GM21576 (cell line): ENCODE results near the gene TXNDC12.

ENCODE experiments used
- ATAC-seq: cut with Tn5 transposase; IDR thresholded peaks from one replicate; pipeline ENCODE4 v1.9.1; 2021; ENCODE audit warnings: mild to moderate bottlenecking, moderate library complexity; ENCODE audit not compliant: unreplicated experiment

TXNDC12 gene

DNA sequence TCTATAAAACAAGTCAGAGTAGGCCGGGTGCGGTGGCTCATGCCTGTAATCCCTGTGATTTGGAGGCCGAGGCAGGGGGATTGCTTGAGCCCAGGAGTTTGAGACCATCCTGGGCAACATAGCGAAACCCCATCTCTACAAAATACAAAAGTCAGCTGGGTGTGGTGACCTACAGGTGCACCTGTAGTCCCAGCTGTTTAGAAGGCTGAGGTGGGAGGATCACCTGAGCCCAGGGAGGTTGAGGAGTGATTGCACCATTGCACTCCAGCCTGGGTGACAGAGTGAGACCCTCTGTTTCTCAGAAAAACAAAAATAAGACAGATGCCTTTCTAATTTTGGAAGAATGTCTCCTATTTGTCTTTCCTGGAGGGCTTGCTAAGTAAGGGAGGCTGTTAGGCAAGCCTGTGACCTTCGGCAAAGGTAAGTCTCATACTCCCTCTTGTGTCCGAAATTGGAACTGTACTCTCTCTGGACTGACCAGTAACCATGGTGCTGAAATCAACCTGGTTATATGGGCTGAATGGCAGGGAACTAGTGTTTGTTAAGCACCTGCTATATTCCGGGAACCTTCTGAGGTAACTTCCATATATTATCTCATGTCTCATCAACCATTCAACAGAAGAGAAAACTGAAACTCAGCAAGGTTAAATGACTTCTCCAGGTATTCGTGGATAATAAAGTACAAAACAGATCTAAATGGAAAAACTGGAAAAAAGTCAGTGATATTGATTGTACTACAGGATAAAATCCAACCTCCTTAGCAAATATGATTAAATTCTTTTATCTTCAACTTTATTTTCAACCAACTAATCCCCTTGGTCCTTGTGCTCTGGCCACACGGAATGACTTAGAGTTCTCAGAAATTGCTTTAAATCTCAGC is 52.7 kb downstream of the TXNDC12 start:
- peak; percentile 56 for ATAC-seq

DNA sequence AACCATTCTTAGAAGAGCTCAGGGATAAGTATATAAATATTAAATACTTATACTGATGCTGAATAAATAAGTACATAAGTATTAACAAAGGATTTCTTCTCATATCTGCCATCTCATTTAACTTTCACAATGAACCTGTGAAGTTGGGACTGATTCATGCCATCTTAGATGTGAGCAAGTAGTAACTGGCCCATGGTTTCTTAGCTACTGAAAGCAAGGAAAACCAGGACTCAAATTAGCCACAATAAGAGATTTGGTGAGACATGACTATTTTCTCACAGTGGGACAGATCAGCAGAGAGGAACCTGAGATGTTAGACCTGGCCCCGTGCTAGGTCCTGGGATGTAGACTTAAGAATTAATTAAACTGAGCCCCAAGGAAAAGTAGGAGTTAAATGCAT is 56.3 kb downstream of the TXNDC12 start:
- no peak for ATAC-seq

DNA sequence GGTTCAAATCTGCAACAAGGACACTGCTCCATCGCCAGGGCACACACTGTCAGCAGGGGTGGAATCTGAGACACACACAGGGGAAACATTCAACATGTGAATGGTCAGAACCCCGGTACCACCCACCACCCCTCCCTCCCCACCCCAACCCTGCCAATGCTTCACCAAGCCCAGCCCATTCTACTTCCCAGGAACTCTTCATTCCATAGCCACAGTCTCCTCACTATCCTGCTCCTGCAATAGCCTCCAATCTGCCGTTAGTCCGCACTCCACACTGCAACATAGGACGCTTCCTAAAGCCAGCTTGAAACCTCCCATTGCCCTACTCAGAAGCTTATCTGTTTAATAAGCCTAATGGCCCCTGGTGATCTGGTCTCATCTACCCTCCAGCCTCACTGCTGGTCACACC is 57.0 kb downstream of the TXNDC12 start:
- ATAC-seq, result no peak

DNA sequence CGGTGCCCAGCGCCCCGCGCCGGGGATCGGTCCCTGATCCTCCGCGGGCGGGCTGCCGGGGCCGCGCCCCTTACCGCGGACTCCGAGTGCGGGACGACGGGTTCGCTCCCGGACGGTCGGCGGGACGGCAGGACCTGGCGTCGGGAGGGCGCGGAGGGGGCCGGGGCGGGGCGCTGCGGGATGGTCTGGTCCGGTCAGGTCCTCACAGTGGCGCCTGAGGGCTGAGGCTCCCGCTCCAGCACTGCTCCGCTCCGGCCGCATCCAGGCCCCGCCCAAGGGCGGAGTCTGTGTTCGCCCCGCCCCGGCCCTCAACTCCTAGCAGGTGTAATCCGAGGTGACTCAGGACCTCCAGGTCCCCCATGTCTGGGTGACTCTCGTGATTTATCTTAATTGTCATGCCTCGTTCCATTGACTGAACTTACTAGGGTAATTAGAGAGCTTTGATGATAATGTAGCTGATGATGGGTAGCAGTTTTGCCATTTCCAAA is 64.5 kb downstream of the TXNDC12 start, which contains the start of gene RAB3B:
RAB3B (minus strand) TSS at position 223 of the 488 bp plus-strand sequence. CDS start 13,583 bp downstream, outside the sequence.
- ATAC-seq, result peak; percentile 91

- ATAC-seq, result no peak
Measured at GRCh38 chr1:51989582-51990477, 65.2 kb downstream of the TXNDC12 start.

- no peak for ATAC-seq
Measured at GRCh38 chr1:51988254-51988653, 66.7 kb downstream of the TXNDC12 start.

DNA sequence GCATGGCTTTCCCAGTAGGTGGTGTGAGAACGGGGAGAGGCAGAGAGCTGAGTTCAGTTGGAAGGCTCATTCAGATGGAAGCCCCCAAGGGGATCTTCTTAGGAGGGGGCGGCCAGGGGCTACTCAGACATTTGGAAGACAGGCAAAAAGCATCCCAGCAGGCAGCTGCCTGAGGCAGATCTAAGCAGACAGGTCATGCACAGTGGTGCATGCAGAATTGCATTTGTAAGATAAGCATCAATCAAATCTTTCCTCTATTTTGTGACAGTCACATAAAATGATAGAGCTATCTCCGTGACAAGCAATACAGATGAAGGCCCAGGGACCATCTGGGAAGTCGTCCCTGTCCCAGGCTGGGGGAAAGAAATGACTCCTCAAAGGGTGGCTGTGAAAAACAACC is 68.3 kb downstream of the TXNDC12 start:
- no peak for ATAC-seq

GRCh38 chr1:51982161-51982560 is 72.8 kb downstream of the TXNDC12 start:
- no peak for ATAC-seq

GRCh38 chr1:51981555-51981954 is 73.4 kb downstream of the TXNDC12 start:
- ATAC-seq, result no peak

DNA sequence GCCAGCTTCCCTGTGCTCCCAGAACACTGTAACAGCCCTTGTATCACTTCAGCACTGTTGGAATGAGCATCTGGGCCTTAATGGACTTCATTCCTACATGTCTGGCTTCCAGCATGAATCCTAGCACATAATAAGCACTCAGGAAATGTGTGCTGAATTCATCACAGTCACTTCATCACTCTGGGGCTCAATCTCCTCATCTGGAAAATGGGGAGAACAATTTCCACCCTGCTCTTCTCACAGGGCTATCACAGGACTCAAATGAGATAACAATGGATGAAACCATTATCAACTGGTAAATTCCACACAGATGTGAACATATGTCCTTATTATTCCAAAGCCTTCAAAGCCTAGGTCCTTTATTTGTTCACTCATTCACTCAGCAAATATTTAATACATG is 76.9 kb downstream of the TXNDC12 start:
- ATAC-seq, result no peak

DNA sequence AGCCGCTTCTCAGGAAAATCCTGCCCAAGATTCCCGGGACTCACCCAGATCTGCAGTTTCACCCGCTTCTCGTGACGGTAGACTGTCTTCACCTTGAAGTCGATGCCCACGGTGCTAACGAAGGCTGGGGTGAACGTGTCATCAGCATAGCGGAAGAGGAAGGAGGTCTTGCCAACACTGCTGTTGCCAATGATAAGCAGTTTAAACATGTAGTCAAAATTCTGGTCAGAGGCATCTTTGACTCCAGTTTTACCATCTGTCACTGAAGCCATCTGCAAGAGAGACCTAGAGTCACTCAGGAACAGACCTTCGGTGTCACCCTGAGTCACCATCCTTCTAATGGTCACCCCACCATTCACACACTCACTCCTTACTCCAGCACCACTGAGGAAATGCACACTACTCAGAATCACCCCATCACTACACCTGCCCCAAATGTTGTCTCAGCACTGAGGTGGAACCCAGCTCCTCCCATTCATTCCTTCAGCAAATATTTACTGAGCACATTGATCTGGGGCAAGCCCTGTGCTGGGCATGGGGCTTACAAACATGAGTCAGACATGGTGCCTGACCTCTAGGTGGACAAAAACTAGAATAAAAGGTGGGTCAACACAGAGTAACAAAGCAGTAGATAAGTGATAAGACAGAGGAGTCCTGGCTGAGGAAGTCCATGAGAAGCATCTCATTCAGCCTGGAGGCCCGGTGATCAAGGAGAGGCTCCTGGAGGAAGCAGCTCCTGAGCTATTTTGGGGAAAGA is 78.0 kb downstream of the TXNDC12 start:
- no peak for ATAC-seq

DNA sequence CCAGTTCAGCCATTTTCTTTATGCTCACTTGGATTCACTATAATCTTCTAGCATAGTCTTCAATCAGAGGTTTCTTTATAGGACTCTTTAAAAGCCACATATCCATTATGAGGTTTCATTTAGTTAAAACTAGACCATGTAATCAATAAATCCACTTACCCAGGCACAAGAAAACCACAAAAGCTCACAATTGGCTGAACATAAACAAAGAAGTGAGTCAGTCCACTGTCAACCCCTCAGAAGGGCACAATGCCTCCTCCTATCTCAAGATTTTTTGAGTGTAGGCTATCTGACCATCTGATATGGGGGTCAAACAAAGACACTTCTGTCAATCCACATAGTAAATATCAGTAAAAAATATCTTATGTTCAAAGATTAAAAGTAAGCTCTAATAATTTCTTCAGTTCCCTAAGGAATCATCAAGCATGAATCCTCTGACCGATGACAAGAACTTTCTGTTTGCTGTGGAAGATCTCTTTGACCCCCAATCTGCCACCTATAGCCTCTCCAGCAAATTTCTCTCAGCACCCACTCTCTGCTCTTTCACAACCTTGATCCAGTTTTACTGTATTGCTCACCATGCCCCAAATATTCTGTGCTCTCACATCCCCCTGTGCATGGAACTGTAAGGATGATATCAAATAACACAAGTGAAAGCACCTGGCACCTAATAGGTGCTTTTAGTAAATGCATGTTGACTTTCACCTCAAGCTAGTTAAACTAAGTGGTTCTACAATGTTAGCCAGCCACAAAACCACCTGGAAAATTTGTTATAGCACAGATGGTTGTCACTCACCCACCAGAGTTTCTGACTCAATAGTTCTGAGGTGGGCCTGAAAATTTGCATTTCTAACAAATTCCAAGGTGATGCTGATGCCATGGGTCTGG is 81.2 kb downstream of the TXNDC12 start:
- no peak for ATAC-seq
